ENCODE results near the gene DNAJC15.
"Not testable (repeated sequence)": the region's sequence is repeated elsewhere in the genome, so short reads cannot be mapped to it uniquely, and the experiment has no call there.

Gene DNAJC15

DNA sequence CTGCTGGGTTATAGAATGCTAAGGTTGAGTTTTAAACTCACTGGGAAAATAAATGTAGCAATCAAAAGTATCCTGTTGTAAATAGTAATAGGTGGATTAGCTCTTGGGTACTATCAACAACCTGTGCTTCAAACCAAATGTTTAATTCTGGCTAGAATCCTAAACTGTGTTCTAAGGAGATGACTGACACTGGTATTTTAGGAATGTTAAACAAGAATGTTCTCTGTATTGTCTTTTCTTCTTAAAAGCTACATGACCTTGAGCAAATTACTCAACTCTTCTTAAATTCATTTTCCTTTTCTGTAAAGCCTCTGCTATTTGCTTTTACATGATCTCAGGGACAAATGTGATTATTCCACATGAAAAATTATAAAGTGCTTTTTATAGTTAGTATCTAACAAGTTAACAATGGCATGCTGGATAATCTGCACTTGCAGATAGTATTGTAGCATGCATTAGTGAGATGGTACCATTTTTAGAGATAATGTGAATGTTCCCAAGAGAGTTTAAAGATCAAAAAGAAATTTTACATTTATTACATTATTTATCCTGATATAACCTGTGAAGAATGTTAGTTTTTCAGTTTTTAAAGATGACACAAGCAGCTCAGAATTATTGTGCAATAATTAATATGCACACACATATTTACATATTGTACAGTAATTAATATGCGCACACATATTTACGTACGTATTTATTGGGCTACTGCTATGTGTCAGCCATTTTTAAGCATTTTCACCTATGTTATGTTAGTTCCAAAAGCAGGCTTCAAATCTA, 17.7 kb upstream of the DNAJC15 start:
- DNase-seq (ENCODE audit: low spot score): no peak

DNA sequence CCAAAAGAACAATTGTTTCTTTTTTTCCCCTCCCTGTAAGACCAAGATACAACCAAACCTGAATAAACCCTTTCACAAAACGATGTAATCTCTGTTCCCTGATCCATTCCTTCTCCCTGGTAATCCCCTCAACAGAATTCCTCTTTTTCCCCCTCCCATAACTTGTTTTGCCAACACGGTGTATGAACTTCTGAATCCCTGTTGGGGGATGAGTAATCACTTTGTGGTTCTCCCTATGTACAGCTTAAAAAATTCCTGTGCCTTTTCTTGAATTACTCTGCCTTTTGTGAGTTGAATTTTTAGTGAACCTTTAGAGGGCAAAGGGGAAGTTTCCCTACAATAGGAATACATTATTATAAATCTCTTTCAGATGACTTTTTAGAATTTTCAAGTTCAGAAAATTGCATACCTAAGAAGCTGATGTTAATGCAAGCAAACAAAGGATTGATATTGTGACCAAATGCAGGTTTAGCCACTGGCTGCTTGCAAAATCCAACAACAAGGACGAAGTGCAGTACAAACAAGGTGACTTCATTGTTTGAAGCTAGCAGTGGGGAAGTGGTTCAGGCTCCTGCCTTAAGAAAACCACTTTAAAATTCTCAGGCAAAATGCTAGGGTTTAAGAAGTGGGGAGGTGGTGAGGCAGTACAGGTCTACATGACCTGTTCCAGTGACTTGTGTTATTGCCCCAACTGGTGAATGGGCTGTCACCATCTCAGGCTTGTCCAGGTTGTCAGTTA, 16.3 kb upstream of the DNAJC15 start:
- no peak for DNase-seq (ENCODE audit: low spot score)

DNA sequence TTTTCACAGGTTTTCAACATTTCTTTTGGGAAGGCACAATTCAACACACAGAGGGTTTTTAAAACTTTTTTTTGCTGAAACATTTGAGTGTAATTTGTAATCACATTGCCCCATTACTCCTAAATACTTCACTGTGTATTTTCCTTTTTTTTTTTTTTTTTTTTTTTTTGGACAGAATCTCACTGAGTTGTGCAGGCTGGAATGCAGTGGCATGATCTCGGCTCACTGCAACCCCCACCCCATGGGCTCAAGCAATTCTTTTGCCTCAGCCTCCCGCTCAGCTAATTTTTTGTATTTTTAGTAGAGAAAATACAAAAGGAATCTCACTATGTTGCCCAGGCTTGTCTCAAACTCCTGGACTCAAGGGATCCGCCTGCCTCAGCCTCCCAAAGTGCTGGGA, 14.8 kb upstream of the DNAJC15 start:
- DNase-seq (ENCODE audit: low spot score): no peak

DNA sequence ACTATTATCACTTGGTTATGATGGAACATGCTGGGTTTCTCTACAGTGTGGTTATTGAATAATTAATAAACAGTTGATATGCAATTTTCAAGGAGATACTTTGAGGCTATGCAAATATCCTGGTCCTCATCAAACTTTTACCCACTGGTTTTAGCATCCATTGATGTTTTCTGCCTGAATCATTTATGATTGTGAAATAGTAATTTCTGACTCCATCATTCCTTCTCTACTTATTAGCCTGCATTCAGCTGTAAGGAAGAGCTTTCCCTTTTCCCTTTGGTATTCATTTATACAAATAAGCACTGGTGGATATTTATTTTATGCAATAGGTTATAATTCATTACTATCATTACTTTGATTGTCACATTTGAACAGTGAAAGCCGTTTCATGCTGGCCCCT, 13.9 kb upstream of the DNAJC15 start:
- no peak for DNase-seq (ENCODE audit: low spot score)

DNA sequence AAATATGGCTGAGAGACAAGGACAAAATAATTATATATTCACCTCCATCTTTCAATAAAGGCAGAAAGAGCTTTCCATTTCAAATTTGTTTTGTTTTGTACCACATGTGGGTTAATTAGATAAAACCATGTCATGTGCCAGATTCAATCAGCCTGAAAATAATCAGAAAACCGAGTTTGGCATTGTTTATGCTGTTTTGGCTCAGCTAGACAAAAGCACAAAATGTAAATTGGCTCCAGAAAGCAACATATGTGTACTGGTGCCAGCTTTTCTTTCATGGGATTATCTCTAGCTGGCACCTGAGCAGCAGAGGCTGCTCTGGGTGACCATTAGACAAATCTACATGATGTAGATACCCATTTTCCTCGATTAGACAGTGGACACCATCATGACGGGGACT, 9.2 kb upstream of the DNAJC15 start:
- no peak for DNase-seq (ENCODE audit: low spot score)

DNA sequence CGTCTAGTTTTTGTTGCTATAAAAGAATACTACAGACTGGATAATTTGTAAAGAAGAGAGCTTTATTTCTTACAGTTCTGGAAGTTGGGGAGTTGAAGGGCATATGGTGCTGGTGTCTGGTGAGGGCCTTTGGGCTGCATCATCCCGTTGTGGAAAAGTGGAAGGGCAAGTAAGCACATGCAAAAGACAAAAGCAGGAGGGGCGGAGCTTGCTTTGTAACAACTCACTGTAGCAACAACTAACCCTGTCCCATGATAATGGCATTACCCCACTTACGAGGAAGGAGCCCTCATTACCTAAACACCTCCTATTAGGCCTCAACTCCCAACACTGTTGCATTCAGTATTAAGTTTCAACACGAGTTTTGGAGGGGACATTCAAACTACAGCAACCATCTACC, 7.2 kb upstream of the DNAJC15 start:
- no peak for DNase-seq (ENCODE audit: low spot score)

DNA sequence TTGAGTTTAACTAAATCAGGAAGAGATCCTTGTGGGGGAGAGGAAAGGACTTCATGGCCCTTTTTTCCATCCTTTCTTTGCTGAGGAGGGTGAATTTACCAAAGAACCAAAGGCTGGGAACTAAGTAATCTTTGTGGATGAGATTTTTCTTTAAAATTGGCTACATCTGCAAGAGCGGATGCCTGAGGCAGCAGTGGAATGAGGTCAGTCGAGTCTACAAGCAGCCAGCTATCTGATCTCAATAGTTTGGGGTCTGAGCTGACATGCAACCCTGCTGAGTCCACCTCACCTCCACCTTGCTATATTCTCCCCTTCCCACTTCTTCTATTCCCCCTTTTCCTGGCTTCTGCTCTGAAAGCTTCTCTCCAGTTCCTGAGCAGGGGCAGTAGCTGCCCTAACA, 3.6 kb upstream of the DNAJC15 start:
- DNase-seq (ENCODE audit: low spot score): no peak

DNA sequence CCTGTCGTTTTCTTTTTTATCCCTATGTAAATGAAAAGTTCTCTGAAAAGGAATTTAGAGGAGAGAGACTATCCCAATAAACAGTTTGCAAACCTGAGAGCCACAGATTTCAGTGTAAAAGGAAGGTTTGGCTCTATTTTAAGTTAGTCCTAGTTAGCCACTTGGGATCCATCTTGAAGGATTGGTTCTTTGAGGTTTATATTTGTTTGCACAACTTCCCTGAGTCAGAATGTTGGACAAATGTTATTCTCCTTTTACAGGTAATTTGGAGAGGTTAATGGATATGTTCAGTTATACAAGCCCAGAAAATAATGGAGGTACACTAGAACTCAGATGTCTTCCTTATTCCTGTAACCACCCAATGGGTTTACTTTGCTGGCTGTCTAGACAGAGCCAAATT, 2.6 kb upstream of the DNAJC15 start:
- no peak for DNase-seq (ENCODE audit: low spot score)

DNA sequence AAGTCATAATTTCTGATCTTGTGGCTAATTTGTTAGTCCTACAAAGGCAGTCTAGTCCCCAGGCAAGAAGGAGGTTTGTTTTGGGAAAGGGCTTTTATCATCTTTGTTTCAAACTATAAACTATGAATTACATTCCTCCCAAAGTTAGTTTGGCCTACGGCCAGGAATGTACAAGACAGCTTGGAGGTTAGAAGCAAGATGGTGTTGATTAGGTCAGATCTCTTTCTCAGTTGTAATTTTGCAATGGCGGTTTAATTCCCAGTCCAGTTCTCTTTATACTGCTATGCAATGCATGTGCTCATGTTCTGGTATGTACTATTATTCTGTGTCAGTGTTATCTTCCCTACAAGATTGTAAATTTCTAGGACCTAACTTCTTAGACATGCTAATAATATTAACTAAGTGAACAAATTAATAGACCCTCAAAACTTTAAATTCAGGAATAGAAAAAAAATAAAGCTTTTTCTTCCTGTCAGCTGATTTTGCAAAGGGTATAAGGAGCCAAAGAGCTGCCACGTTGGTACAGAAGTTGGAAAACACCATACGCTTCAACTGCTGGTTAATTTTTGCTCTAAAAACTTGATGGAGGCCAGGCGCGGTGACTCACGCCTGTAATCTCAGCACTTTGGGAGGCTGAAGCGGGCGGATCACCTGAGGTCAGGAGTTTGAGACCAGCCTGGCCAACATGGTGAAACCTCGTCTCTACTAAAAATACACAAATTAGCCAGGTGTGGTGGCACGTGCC, 1.3 kb upstream of the DNAJC15 start:
- DNase-seq (ENCODE audit: low spot score): no peak

DNA sequence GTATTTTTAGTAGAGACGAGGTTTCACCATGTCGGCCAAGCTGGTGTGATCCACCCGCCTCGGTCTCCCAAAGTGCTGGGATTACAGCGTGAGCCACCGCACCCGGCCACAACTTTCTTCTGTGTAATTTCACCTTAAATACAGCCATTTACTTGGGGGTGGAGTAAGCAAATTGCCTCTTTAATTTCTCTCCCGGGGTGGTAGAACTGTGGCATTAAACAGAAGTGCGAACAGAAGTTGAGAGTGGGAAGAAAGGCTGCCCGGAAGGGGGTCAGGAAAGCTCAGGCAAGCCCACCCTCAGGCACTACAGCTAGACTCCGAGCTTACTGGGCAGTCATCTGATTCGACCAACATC, 475 bp upstream of the DNAJC15 start:
- DNase-seq (ENCODE audit: low spot score): no peak

DNA sequence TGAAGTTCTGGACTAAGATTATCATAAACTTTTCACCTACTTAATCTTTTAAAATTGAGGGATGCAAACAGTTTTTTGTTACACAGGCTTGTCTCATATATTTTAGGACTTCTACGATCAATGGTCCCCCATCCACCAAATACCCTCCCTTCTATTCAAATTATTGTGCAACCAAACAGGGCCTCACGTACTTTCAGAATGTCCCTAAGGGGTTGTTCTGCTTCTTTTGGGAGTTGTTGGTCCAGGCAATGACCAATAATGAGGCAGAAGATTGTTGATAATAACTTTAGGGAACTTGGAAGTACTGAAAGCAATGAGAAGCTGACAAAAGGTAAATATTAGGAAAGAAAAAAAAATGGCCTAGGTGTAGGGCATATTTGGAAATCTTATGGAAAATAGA, 2.9 kb downstream of the DNAJC15 start:
- no peak for DNase-seq (ENCODE audit: low spot score)

DNA sequence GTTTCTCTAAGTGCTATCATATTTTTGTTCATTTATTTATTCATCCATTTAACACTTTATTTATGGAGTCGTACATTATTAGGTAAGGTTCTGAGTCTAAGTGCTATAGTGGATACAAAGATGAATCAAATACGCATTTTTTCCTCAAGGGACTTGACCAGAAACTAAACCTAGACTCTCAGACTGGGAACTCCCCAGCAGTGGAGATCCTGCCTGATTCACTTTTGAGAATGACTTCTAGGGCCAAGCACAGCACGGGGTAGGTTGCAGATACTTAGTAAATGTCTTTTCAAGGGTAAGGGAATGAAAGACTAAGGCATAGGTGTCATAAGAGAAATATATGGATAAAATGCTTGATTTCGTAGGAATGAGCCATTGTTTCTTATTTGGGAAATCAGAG, 7.2 kb downstream of the DNAJC15 start:
- no peak for DNase-seq (ENCODE audit: low spot score)

DNA sequence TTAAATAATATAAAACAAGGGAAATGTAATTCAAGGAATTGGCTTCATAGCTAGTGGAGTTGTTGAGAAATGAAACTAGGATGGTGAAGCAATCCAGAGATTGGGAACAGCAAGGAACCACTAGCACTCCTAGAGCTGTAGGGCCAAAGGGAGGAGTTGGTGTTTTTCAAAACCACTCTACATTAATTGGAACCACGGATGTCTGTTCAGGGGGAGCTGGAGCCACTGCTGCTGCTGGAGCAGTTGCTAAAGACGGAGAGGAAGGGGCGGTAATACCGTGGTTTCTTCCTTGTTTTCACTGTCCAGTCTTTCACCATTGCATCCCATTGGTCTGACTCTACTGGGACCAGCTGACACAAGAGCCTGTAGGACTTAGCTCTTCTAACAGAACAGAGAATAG, 8.5 kb downstream of the DNAJC15 start:
- no peak for DNase-seq (ENCODE audit: low spot score)

DNA sequence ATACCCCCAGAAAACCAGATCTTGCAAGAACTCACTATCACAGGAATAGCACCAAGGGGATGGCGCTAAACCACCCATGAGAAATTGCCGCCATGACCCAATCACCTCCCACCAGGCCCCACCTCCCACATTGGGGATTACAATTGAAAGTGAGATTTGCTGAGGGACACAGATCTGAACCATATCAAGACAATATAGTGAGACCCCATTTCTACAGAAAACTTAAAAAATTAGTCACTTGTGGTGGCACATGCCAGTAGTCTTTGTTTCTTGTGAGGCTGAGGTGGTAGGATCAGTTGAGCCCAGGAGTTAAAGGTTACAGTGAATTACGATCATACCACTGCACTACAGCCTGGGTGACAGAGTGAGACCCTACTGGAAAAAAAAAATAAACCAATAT, 9.7 kb downstream of the DNAJC15 start:
- DNase-seq (ENCODE audit: low spot score): no peak

DNA sequence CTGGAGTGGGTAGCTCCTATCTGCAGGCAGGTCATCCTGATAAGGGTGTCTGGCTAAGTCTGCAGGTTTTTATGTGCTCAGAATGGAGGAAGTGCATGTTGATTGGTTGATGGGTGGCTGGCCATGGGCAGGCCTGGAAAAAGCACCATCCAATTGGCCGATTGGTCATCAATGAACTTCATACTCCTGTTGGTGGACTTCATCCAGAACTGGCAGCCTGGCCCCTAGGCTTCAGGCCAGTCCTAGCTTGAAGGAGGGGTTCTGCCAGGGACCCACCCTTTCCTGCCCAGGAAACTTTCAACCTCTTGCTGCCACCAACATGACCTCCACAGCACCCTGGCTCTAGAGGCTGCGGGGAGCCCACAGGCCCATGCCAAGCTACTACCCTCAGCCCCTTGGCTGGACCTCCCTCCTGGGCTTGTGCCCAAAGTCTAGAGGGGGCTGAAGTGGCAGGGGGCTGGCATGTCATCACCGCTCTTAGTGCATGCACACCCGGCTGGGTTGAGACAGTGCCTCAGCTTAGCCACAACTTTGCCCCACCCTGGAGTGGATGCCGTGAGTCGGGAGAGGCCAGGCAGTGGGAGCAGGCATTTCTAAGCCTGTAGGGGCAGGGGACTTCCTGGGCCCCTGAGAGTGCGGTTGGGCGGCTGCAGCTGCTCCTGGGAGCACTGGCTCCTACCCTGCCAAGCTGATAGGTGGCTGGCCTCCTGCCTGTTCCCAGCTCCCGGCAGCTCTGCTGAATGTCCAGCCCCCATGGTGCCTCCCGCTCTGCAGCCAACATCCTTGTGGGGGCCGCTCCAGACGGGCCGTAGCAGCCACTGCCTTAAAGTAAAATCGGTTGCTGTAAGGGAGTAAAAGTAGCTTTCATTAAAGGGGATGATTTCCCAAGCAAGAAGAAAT, 13.2 kb downstream of the DNAJC15 start:
- DNase-seq (ENCODE audit: low spot score): no peak

DNA sequence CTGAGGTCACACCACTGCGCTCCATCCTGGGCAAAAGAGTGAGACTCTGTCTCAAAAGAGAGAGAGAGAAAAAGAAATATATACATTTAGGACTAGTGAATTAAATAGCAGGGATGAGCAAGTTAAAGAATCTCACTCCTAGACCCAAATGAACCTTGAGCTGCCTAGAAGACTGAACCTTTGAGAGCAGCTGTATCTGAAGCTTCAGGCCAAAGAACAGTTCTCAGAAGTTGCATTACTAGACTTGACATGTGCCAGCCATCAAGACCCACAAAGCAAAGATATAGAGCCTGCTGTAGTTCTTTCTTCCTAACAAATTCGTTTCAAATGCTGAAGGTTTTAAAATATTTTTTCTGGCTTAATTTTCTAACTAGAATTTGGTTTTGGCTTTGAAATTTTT, 16.6 kb downstream of the DNAJC15 start:
- no peak for DNase-seq (ENCODE audit: low spot score)

DNA sequence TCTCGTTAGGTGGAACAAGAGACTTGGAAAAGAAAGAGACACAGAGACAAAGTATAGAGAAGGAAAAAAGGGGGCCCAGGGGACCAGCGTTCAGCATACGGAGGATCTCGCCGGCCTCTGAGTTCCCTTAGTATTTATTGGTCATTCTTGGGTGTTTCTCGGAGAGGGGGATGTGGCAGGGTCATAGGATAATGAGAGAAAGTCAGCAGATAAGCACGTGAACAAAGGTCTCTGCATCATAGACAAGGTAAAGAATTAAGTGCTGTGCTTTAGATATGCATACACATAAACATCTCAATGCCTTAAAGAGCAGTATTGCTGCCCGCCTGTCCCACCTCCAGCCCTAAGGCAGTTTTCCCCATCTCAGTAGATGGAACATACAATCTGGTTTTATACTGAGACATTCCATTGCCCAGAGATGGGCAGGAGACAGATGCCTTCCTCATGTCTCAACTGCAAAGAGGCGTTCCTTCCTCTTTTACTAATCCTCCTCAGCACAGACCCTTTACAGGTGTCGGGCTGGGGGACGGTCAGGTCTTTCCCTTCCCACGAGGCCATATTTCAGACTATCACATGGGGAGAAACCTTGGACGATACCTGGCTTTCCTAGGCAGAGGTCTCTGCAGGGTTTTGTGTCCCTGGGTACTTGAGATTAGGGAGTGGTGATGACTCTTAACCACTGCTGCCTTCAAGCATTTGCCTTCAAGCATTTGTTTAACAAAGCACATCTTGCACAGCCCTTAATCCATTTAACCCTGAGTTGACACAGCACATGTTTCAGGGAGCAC, 17.4 kb downstream of the DNAJC15 start:
- not testable (repeated sequence) for DNase-seq (ENCODE audit: low spot score)

DNA sequence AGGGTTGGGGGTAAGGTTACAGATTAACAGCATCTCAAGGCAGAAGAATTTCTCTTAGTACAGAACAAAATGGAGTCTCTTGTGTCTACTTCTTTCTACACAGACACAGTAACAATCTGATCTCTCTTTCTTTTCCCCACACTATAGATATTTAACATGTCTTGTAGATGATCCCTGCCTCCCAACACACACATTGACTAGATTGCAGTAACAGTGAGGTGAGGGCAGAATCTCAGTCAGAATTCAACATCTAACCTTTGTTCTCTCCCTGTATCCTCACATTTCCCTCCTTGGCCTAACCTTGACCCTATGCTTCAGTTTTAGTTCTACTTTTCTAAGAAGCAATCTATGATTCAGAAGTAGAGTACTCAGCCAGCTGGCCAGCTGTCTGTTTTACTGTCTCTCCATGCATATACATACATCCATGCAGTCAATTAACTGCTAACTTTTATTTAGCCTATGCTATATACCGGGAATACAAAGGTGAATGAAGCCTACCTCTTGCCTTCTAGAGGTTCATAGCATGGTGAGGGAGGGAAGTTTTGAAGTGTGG, 18.1 kb downstream of the DNAJC15 start:
- no peak for DNase-seq (ENCODE audit: low spot score)

DNA sequence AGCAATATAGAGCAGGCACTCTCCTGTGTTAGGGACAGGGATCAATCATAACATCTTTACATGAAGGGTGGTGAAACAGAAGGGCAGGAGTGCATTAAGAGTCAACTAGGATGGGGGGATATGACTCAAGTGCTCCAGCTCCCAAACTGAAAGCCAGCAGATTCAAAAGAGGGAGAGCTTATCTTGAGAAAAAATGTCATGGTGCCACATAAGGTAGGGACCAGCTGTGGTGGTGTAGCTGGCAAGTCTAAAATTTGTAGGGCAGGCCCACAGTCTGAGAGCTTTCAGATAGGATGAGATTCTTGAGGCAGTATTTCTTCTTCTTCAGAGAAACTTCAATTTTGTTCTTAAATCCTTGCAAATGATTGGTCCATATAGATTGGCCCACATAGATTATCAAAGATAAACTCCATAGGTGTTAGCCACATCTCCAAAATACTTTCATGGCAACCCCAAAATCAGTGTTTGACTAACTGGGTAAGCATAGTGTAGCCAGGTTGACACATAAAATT, 19.1 kb downstream of the DNAJC15 start:
- no peak for DNase-seq (ENCODE audit: low spot score)

DNA sequence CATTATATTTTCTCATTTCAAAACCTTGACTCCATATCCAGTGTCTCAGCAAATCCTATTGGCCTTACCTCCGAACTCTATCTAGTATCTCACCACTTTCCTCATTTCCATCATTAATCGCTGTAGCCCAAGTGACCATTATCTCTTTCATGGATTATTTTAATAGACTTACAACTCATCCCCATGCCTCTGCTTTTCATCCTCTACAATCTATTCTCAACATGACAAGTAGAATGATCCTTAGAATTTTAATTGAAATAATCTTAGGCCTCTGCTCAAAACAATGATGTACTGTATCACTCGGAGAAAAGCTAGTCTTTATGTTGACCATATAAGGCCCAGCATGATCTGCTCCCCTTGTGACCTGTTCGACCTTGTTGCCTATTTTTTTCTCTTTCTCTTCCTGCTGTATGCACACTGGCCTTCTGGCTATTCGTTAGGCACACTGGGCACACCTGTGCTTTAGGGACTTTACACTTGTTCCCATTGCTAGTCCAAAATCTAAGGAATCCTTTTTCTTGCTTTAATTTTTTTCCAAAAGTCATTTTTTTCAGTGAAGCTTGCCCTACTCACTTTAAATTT, 21.4 kb downstream of the DNAJC15 start:
- DNase-seq (ENCODE audit: low spot score): no peak

All from RKO (cell line).